HL-60/S4 treated with retinoic acid at 250 ng/mL for 4 days and 3 days (cell line): Measurements from ENCODE around the gene KCNH8.

Source experiments
- in situ Hi-C: fragments of 300-500 bp; cut with MboI; formaldehyde crosslinking; loops from 2 replicates; pipeline ENCODE4 v1.7.0; 2022; ENCODE audit warnings: low sequenced_read_pairs

Gene KCNH8

GRCh38 chr3:19576343-19576742 is 428.0 kb downstream of the KCNH8 start:
- in situ Hi-C loops, result no loop called here
